M059J (cell line): ENCODE measurements around the gene LGR5. TPM values are rescaled to one million over a fixed set of nuclear protein-coding genes. Genes with fewer than 3 reads are reported as not detected.
A peak's percentile ranks its signal among the peaks of the same experiment; 100 is the strongest.
"Not testable (repeated sequence)": the region's sequence is repeated elsewhere in the genome, so short reads cannot be mapped to it uniquely, and the experiment has no call there.

ENCODE experiments used
- DNase-seq: peaks from one replicate; pipeline ENCODE4 v3.0.0-alpha.2; 2012; ENCODE audit warnings: low read depth
- total RNA-seq: library from RNA; depleted of rRNA; stranded (reverse); fragments of >200 nt; shearing (Covaris generic); gene quantifications from 2 replicates; pipeline ENCODE4 v1.2.3, GENCODE V29; 2014

The LGR5 gene
- total RNA-seq, 1 experiment from 2014 or later, result 0.49 TPM

DNA sequence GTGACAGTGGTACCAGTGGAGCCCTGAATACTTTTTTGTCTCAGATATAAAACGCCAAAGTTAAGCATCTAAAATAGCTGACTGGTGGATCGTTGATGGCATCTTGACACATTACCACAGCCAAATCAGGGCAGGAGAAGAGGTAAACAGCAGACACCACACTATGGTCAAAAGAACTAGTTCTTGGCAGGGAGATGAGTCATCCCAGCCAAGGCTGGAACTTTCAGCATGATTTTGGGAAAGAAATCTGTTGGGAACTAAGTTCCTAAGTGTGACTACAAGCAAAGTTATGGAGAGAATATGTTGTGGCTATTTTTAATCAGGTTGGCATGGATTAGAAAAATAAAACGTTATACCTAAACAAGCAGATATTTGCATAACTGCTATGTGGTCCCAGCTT is 36.9 kb downstream of the LGR5 start:
- peak; percentile 88 for DNase-seq

DNA sequence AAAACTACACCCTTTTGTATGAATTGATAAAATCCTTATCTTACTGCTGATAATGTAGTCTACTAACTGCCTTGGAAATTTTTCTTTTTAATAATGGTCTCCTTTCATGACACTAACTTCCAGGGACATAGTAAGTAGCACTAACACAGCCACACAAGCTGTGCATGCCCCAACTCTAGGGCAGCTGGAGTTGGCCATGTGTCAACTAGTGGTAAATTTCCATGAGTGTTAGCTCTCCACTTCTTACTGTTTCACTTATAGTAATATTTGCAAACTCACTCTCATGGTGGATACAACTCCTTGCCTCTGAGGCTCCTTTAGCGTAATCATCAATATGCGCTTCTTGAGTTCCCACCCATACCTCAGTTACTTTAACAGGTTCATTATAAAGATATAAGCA is 38.0 kb downstream of the LGR5 start:
- DNase-seq, result peak; percentile 14

DNA sequence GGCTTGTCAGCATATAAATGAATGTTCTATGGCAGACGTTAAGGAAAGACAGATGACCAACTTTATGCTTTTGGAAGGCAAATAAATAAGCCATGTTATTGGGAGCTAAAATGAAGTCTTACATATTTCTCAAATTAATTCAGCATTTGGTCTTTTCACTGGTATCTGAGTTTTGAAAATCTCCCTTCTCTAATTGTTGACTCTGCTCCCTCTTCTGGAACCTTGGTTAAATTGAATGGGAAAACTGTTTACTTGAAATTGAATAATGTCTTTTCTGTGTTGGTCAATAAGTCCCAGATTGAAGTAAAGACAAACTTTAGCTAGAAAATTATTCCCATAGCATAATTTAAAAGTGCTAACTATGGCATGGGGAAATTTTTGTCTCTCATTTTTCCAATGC is 38.7 kb downstream of the LGR5 start:
- DNase-seq, result no peak

DNA sequence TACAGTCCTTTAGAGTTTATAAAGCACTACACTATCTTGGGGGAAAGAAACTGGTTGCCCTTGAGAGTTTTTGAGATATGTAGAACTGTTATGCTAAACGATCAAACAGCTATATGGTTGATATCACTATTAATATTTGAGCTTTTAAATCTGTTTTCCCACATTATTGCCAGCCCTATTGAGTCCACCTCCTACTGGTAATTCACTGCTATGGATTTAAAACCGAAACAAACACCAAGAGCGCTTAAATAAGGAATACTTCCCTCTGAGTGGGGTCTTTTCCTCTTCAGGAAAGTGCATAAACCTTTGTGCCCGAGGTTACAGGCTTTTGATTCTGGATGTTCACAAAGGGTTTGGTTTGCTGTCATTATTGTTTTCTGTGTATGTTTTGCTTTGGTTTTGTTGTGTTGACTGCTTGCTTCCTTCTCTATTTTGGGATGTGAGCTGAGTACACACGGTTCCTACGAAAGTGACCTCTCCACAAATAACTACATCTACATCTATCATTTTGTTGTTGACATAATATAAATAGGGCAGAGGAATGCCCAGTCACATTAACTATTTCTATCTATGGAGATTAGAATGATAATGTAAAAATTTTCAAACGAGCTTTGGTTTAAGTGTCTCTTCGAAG is 44.8 kb downstream of the LGR5 start:
- DNase-seq, result no peak

DNA sequence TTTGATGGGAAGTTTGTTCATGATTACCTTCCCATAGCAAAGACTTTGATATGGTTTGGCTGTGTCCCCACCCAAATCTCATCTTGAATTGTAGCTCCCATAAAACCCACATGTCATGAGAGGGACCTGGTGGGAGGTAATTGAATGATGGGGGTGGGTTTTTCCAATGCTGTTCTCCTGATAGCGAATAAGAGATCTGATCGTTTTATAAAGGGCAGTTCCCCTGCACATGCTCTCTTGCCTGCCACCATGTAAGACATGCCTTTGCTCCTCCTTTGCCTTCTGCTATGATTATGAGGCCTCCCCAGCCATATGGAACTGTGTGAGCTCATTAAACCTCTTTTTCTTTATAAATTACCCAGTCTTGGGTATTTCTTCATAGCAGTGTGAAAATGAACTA is 51.2 kb downstream of the LGR5 start:
- not testable (repeated sequence) for DNase-seq

DNA sequence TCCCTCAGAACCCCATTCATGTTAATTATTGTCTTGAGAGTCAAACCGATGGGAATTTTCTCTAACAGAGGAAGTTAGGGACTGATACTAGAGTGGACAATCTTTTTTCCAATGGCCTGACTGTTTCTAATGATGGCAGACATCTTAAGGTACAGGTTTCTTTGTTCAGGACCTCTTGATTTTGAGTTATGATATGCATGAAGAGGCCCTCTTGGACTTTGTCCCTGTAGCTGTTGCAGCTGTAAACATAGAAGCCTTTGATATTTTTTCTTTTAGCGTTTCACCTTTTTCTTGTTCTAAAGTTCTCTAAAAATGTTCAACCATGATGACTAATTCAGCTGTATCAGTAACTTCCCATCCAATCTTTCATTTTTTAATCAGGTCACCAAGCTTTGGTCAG is 53.0 kb downstream of the LGR5 start:
- no peak for DNase-seq

DNA sequence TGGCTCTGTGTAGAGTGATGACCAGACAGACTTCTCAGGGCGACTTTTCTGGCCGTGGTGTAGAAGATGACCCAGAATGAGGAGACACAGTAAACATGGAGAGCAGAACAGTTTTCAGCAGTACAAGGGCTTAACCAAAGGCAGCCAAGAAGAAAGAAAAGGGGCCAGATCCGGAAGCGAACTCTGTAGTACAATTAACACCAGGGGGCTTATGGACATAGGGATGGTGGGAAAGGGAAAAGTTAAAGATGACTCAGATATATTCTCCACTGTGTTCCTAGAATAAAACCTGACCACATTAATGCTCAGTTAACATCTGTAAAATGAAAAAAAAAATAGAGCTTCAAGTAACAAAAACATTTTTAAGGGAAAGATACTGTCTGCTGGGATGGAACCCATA is 60.2 kb downstream of the LGR5 start:
- no peak for DNase-seq

DNA sequence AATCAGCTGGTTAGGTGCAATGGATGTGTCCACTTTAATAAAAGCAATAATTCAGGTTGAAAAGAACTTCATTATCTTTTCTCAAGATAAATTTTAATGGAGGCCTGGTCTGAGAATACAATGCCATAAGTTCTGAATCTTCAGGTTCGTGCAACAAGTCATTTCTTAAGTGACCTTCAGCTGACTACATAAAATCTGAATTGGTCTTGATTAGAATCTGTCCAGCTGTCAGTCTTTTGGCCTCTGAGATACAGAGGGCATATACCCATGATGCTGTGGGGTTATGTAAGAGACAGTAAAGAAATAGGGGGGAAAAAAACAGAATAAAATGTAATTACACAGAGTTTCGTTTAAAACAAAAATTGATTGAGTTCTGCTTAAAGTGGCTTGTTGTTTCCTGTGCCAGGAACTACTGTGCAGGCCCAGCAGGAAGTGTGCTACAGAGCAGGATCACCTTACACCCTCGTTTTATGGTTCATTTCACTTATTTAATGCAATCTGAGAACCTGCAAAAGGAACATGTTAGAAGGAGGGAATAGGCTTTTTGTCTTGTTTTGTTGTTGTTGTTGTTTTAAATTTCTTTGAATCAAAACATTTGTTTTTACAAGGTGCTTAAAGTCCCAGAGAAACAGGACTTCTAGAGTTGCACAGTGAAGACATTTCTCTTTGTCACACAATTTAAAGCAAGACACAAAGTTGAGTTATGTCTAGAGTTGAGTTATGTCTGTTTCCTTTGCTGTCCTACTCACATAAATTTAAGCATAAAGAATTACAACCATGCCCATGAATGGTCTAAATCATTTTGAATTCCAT is 64.2 kb downstream of the LGR5 start:
- DNase-seq, result peak; percentile 7

DNA sequence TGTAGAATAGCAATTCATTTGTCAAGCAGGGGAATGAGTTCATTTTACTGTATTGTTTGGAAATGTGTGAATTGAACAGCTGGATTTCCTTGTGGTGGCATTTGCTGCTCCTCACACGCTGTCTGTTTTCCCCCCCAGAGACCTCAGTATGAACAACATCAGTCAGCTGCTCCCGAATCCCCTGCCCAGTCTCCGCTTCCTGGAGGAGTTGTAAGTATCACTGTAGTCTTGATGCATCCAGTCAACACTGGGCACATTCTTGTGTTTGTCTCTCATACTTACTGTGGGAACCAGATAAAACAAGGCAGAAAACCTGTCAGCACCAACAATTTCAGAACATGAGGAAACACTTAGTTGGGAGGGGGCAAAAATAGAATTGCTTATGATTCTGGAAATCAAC is 64.9 kb downstream of the LGR5 start:
- no peak for DNase-seq

DNA sequence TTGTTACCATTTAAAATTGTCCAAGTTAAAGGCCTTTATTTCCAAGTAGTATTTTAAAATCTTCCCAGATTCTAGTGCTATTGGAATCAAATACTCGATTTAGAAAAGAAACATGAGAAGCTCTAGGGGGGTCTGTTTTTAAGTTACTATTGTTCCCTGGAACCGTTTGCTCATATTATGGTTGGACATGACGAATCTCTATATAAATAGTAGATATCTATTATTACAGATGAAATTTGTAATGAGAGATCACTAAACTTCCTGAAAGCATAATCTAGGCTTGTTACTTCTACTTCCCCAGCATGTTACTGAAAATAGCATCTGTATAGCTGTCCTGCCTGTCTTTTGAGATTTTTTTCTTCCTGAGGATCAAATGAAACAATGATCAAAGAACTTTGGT is 70.1 kb downstream of the LGR5 start:
- no peak for DNase-seq

DNA sequence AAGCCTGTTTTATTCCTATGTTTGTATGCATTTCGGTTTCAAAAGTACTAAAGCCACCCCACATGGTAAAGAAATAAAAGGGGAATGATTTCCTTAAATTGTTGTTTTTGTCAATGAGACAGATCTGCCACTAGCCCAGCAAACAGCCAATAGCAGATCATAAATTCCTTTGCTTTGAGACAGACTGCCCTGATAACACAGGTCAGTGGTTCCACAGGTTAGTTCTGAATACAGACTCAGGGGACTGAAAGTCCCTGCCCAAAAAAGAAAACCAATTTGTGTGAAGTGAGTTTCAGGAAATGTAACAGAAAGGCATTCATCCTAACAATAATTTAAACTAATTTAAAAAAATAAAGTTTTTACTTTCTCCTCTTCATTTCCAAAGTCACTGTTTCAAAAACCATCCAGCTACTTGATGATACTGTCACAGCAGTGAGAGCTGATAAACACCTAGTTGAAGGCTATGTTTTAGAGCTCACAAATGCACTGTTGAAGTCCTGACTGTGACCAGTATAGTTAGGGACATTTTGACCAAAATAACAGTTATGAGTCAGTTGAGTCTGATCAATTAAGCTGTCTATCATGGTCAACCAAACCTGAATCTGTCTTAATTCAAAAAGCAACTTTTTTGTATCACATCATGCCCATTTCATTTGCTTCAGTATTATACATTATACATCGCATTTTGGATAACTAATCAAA is 77.7 kb downstream of the LGR5 start:
- DNase-seq, result no peak

DNA sequence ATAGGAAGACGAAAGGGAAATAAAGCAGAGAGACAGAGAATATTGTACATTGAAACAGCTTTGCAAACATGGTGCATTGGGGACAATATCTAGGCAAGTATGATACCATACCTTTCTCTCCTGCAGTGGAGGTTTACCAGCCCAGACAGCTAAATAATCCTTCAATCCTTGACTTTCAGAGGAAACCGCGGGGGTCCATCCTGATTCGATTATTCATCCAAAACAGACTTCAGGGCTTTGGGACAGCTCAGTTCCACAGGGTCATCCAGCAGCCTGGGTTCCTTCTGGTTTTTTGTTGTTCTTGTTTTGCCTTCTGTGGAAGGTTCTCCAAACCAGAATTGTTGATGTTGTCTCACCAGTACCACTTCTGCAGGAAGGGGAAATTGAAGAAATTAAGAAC is 81.5 kb downstream of the LGR5 start:
- DNase-seq, result no peak

DNA sequence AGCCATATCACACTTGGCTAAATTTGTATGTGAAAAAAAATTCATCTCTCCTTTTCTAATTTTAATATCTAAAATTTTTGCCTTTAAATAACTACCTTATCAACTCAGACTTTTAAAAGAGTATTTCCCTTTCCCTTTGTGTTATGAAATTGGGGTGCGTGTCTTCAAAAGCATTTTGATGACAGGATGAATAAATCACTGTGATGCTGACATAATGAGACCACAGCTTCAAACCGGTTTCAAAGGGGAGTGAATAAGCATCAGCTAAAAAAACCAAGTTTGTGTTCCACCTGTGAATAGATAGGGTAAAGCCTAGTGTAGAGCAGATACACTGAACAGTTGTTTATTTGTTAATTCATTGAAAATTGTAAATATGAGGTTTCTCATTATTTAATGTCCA is 85.0 kb downstream of the LGR5 start:
- no peak for DNase-seq

DNA sequence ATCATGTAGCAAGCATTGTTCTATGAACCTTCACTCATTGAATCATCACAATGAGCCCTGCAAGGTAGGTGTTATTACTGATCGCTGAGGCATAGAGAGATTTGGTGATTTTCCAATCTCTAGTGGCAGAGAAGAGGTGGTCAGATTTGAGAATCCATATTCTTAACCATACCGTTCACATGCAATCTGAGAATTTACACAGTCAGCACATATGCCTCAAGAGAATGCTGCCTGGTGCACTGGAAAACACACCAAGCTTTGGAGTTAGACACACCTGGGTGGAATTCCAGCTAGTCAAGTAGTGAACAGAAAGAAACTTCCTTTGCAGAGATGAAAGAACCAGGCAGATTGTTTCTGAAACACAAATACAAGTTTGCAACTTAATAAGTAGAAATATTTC is 94.1 kb downstream of the LGR5 start:
- no peak for DNase-seq

DNA sequence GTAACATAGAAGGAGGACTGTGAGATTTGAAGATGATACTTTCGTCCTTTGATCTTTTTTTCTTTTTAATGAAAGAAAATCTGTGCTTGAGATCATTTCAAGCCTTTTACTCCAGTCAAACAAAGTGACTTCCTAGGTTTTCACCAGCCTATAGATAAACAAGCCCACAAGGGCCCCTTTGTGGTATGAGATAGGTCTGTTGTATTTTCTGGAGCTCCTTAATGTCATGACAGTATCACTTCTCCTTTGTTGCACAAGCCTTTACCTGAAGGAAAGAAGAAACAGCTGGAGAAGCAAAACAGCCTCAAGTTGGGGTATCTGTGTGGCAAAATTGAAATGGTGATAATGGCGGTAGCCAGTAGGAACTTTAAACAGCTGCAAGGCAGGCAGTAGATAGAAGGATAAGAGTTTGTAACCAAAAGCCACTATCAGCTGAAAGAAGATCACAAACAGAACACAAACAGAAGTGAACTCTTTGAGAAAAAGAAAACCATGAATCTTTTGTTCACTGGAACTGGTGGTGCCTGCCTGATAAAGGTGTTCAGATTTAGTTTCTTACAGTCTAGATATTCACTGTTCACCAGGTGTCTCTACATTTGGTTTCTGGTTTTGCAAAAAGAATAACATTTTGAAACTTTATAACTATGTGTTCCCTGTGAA is 96.8 kb downstream of the LGR5 start:
- DNase-seq, result no peak

DNA sequence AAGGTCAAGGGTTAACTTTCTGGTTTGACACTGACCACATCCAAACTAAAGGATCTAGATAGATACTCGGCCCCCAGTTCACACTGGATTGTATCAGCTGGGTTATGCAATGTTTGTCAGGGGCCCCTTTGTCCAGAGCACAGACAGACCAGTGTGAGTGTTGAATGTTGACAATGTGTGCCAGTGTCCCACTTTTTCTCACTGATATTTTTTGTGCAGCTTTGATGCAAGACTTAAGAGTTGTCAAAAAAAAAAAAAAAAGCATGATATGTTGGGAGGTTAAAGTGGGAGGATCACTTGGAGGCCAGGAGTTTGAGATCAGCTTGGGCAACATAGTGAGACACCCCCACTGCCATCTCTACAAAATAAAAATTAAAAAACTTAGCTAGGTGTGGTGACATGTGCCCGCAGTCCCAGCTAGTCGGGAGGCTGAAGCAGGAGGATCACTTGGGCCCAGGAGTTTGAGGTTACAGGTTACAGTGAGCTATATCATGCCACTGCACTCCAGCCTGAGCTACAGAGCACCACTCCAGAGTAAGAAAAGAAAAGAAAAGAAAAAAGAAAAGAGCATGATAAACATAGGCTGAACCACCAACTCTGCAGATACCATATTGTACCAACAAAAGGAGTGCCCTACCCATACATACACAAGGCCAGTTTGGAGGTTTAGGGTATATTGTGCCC is 97.5 kb downstream of the LGR5 start:
- DNase-seq, result no peak

DNA sequence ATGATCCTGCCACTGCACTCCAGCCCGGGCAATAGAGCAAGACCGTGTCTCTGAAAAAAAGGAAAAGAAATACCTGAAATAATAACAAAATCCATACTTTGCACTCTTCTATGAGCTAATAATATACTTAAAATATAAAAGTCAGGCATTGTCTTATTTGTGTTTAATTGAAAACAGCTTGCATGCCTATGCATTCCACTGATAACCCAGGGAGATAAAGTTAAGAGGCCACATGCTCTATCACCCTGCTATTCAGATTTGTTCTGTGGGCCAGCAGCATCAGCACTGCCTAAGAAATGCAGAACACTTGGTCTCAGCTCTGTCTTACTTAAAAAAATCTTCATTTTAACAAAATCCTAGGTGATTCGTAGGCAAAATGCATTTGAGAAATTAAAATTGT is 99.2 kb downstream of the LGR5 start:
- DNase-seq, result no peak

DNA sequence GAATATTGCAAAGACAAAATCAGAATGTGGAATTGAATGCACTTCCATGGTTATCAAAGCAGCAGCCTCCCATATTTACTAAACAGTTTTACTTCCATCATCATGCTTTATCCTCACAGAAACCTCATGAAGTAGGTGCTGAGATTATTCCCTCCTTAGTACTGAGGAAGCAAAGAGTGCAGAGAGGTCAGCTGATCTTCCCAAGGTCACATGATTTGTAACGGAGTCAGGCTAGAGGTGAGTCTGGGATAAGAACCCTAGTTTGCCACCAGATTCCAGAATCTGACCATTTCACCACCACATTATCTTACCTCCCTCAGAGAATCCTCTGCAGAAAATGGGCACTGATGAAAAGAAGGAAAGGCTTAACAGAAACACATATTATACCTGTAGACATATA is 102.0 kb downstream of the LGR5 start:
- no peak for DNase-seq

DNA sequence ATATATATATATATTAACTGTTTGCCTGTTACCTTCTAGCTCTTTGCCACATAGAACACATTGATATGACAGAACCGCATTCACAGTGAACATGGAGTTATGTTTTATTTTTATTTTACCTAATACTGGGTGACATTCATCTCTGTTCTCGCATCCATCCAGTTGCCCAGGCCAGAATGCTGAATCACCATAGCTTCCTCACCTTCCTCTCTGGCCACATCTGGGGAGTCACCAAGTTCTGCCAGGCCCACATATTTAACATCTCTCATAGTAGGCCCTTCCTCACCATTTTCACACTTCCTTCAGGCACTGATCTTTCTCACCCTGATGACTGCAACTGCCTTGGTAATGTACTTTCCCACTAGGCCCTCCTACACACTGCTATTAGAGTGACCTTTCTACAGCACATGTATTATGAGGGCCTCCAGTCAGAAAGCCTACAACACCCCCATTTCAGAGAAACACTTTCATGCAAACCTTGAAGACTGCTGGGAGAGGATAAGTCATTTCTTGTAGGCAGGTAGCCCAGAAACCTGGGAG is 106.8 kb downstream of the LGR5 start:
- no peak for DNase-seq

DNA sequence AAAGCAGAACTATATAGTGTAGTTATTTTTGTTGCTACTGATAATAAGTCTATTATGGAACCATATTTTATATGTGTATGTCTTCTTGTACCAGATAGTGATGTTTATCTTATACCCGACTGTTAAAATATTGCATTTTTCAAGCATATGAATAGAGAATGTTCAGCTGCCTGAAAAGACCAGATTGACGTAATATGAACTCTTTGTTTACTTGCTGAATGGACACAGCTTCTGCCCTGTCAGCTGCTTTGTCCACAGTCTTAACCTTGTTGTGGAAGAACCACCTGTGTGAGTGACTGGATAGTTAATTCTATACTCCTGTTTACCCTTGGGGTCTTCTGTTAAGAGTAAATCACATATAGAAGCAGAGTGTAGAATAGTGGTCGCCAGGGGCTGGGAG is 109.3 kb downstream of the LGR5 start:
- DNase-seq, result no peak

DNA sequence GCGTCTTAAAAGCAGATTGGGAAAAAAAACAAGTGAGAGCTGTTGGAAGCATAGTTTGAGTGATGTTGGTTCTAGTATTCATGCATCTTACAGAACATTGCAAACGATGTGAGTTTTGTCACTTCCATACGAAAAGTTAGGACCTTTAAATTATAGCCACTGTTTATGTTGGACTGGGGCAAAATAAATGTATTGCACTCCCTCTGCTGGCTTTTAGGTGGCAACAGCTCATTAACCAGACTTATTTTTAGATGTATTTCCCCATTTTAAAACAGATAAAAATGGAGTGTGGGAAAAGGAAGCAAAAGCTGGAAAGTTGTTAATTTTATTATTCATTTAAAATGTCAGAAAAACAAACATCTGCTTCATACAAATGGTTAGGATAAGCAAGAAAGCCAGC is 111.9 kb downstream of the LGR5 start:
- DNase-seq, result peak; percentile 22
